ENCODE measurements around the gene SHQ1. TPM values are rescaled to one million over a fixed set of nuclear protein-coding genes. Genes with fewer than 3 reads are reported as not detected.

The SHQ1 gene
- total RNA-seq, 1 donor = 16.4 TPM

DNA sequence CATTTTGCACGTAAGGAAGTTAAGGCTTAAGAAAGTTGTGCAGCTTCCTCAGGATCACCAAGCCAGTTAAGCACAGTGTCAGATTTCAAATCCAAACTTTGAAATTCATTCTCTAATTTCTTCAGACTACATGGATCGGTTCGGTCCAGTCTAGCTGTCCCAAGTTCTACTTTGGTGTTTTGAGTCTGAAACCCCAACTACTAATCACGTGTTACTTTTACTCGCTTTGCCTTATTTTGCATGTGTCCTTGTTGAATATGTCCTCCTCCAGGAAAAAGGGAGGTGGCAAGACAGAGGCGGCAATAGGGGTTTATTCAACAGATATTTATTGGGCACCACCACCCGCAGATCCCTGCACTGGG is 39.1 kb upstream of the SHQ1 start:
- Histone ChIP-seq H3K27me3 (ENCODE audit: insufficient read depth, low read length) (peaks cover 52% of the 10 kb centered on the region), H3K4me3 (ENCODE audit: low read length) (no peak overlapping the region), H3K4me1 (ENCODE audit: insufficient read depth, low read length) (peaks cover 11% of the 10 kb centered on the region), H3K9me3 (ENCODE audit: low read depth, low read length) (no peaks in the 10 kb centered on the region)

- Histone ChIP-seq H3K27me3 (ENCODE audit: insufficient read depth, low read length) (no peaks in the 10 kb centered on the region), H3K9me3 (ENCODE audit: low read depth, low read length) (no peaks in the 10 kb centered on the region), H3K4me3 (ENCODE audit: low read length) (no peak overlapping the region), H3K4me1 (ENCODE audit: insufficient read depth, low read length) (no peaks in the 10 kb centered on the region)
These were observed 23.9 kb upstream of the SHQ1 start for GRCh38 chr3:72872183-72872582.

DNA sequence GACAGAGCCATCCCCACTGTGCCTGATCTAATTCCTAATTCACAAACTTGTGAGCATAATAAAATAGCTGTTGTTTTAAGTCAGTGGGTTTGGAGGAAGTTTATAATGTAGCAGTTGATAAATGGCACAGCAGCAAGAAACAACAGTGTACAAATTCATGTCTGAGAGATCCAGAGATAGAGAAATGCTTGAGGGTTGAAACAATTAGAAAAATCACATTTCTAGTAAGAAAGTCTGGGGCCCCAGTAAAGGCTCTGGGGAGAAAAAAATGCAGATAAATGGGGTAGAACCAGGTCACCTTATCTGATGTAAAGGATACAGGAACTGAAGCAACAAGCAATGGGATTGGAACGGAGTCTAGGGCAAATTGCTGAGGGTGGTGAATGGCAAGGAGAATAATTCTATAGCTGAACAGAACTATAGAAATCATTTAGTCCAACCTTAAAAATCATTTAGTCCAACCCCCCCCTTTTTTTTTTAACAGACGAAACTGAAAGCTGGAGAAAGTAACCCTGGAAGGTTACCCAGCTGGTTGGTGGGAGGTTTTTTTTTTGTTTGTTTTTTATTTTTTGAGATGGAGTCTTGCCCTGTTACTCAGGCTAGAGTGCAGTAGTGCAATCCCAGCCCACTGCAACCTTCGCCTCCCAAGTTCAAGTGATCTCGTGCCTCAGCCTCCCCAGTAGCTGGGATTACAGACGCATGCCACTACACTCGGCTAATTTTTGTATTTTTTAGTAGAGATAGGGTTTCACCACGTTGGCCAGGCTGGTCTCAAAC is 14.3 kb upstream of the SHQ1 start:
- Histone ChIP-seq H3K27me3 (ENCODE audit: insufficient read depth, low read length) (no peaks in the 10 kb centered on the region), H3K9me3 (ENCODE audit: low read depth, low read length) (no peaks in the 10 kb centered on the region), H3K4me3 (ENCODE audit: low read length) (no peak overlapping the region), H3K4me1 (ENCODE audit: insufficient read depth, low read length) (no peaks in the 10 kb centered on the region)

DNA sequence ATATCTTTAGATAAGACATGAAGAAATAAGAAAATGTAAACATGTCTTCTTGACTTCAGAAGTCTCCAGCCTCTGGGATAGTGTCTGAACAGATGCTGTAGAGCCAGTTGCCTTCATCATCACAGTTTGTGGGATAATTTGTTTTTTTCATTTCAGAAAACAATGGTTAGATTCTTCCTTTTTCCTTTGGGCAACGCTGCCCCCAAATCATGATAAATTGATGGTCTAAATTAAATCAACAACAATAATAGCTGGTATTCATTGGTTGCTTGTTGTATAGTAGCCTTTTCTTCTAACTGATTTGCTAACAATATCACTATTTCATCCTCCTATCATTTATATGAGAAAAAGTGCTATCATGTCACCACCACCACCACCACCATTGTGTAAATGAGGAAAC is 12.6 kb upstream of the SHQ1 start:
- H3K4me3 ChIP-seq (ENCODE audit: low read length) = no peak overlapping the region
- H3K9me3 ChIP-seq (ENCODE audit: low read depth, low read length) = no peaks in the 10 kb centered on the region
- no peaks in the 10 kb centered on the region for H3K27me3 ChIP-seq (ENCODE audit: insufficient read depth, low read length)
- no peaks in the 10 kb centered on the region for H3K4me1 ChIP-seq (ENCODE audit: insufficient read depth, low read length)

- Histone ChIP-seq H3K4me3 (ENCODE audit: low read length) (no peak overlapping the region), H3K9me3 (ENCODE audit: low read depth, low read length) (no peaks in the 10 kb centered on the region), H3K4me1 (ENCODE audit: insufficient read depth, low read length) (no peaks in the 10 kb centered on the region), H3K27me3 (ENCODE audit: insufficient read depth, low read length) (no peaks in the 10 kb centered on the region)
These were observed 11.8 kb upstream of the SHQ1 start for GRCh38 chr3:72860053-72860452.

GRCh38 chr3:72855001-72855400 is 6.8 kb upstream of the SHQ1 start:
- H3K27me3 ChIP-seq (ENCODE audit: insufficient read depth, low read length) = no peaks in the 10 kb centered on the region
- H3K9me3 ChIP-seq (ENCODE audit: low read depth, low read length) = no peaks in the 10 kb centered on the region
- no peaks in the 10 kb centered on the region for H3K4me1 ChIP-seq (ENCODE audit: insufficient read depth, low read length)
- no peak overlapping the region for H3K4me3 ChIP-seq (ENCODE audit: low read length)

DNA sequence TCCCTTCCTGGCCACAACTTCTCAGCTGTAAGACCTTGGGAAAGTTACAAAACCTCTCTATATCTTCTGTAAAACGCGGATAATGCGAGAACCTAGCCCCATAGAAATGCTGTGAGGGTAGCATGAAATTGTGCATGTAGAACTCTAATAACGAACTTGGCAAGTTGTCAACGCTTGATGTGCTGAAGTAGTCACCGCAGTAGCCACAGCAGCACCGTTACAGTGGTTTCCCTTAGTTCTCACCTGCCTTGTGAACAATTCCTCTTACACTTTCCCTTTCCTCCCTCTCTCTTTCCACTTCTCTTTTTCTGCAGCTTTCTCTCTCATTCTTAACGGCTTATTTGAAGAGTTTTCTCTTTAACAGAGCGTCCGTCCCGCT is 447 bp upstream of the SHQ1 start:
- peaks cover 29% of the 10 kb centered on the region for H3K4me1 ChIP-seq (ENCODE audit: insufficient read depth, low read length)
- peak overlapping the region; percentile 90 for H3K4me3 ChIP-seq (ENCODE audit: low read length)
- no peaks in the 10 kb centered on the region for H3K27me3 ChIP-seq (ENCODE audit: insufficient read depth, low read length)
- no peaks in the 10 kb centered on the region for H3K9me3 ChIP-seq (ENCODE audit: low read depth, low read length)

GRCh38 chr3:72847282-72847681 is 963 bp downstream of the SHQ1 start:
- Histone ChIP-seq H3K9me3 (ENCODE audit: low read depth, low read length) (no peaks in the 10 kb centered on the region), H3K4me1 (ENCODE audit: insufficient read depth, low read length) (peaks cover 29% of the 10 kb centered on the region), H3K27me3 (ENCODE audit: insufficient read depth, low read length) (no peaks in the 10 kb centered on the region), H3K4me3 (ENCODE audit: low read length) (peak overlapping the region; percentile 90)

GRCh38 chr3:72846166-72846565 is 2.1 kb downstream of the SHQ1 start:
- Histone ChIP-seq H3K4me1 (ENCODE audit: insufficient read depth, low read length) (peaks cover 29% of the 10 kb centered on the region), H3K4me3 (ENCODE audit: low read length) (no peak overlapping the region), H3K27me3 (ENCODE audit: insufficient read depth, low read length) (no peaks in the 10 kb centered on the region), H3K9me3 (ENCODE audit: low read depth, low read length) (no peaks in the 10 kb centered on the region)

- Histone ChIP-seq H3K27me3 (ENCODE audit: insufficient read depth, low read length) (no peaks in the 10 kb centered on the region), H3K9me3 (ENCODE audit: low read depth, low read length) (no peaks in the 10 kb centered on the region), H3K4me1 (ENCODE audit: insufficient read depth, low read length) (peaks cover 26% of the 10 kb centered on the region), H3K4me3 (ENCODE audit: low read length) (no peak overlapping the region)
These were observed 3.7 kb downstream of the SHQ1 start for GRCh38 chr3:72844436-72844993.

- H3K4me1 ChIP-seq (ENCODE audit: insufficient read depth, low read length) = no peaks in the 10 kb centered on the region
These were observed 9.2 kb downstream of the SHQ1 start for GRCh38 chr3:72839057-72839456.

DNA sequence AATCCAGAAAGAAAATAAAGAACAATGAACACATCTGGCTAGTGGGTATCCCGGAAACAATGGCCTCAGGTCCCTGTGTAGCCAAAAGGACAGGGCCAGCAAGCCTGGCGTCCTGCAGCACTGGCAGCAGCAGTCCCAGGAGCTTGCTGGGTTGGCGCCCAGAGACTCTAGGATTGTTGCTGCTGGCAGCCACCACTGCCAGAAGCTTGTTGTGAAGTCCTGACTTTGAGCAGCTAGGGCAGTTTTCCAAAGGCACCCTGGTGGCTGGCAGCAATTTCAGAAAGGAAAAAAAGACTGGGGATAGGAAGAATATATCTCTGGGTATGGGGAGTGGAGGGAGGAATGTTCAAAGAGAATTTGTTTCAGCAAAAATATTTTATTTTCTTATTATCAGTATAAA is 11.3 kb downstream of the SHQ1 start:
- H3K9me3 ChIP-seq (ENCODE audit: low read depth, low read length) = no peaks in the 10 kb centered on the region
- H3K4me3 ChIP-seq (ENCODE audit: low read length) = no peak overlapping the region
- H3K4me1 ChIP-seq (ENCODE audit: insufficient read depth, low read length) = no peaks in the 10 kb centered on the region
- H3K27me3 ChIP-seq (ENCODE audit: insufficient read depth, low read length) = no peaks in the 10 kb centered on the region

More at GRCh38 chr3:72839057-72839456, 9.2 kb downstream of the SHQ1 start:
- Histone ChIP-seq H3K9me3 (ENCODE audit: low read depth, low read length) (no peaks in the 10 kb centered on the region), H3K27me3 (ENCODE audit: insufficient read depth, low read length) (no peaks in the 10 kb centered on the region), H3K4me3 (ENCODE audit: low read length) (no peak overlapping the region)

- Histone ChIP-seq H3K4me3 (ENCODE audit: low read length) (no peak overlapping the region), H3K9me3 (ENCODE audit: low read depth, low read length) (no peaks in the 10 kb centered on the region), H3K4me1 (ENCODE audit: insufficient read depth, low read length) (no peaks in the 10 kb centered on the region), H3K27me3 (ENCODE audit: insufficient read depth, low read length) (no peaks in the 10 kb centered on the region)
These were observed 11.8 kb downstream of the SHQ1 start for GRCh38 chr3:72836416-72836815.

GRCh38 chr3:72830452-72831223 is 17.6 kb downstream of the SHQ1 start:
- Histone ChIP-seq H3K4me3 (ENCODE audit: low read length) (no peak overlapping the region), H3K27me3 (ENCODE audit: insufficient read depth, low read length) (no peaks in the 10 kb centered on the region), H3K4me1 (ENCODE audit: insufficient read depth, low read length) (no peaks in the 10 kb centered on the region), H3K9me3 (ENCODE audit: low read depth, low read length) (no peaks in the 10 kb centered on the region)

- H3K9me3 ChIP-seq (ENCODE audit: low read depth, low read length) = no peaks in the 10 kb centered on the region
- H3K4me3 ChIP-seq (ENCODE audit: low read length) = no peak overlapping the region
- no peaks in the 10 kb centered on the region for H3K4me1 ChIP-seq (ENCODE audit: insufficient read depth, low read length)
- H3K27me3 ChIP-seq (ENCODE audit: insufficient read depth, low read length) = no peaks in the 10 kb centered on the region
These were observed 18.5 kb downstream of the SHQ1 start for GRCh38 chr3:72829701-72830100.

All from mononuclear cell (primary cell).